Measurements from ENCODE around the gene MLF2. TPM values are rescaled to one million over a fixed set of nuclear protein-coding genes. Genes with fewer than 3 reads are reported as not detected.
"Not testable (repeated sequence)": the region's sequence is repeated elsewhere in the genome, so short reads cannot be mapped to it uniquely, and the experiment has no call there.

MLF2 gene
- total RNA-seq, 1 donor: 229 TPM

DNA sequence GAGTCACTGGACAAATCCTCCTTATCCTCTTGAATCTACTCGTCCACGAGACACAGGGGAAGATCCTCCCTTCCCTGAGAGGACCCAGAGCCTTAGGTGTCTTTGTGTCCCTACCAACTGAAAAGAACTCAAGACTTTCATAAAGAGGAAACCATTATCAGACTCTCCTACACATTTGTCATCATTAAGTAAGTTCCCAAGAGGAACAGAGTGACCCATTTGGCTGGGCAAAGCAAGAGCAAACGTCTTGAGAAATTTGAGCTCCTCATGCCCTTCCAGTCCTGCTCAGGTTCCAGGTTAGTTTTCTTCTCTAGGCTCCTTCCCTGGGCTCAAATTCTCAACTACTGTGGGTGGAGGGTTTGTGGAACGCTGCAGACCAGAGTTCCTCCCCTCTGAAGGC, 5.7 kb downstream of the MLF2 start:
- DNase-seq (ENCODE audit: low read depth): no peak
- H3K4me3 ChIP-seq (ENCODE audit: low read depth, low read length): no peak overlapping the region
- TF ChIP-seq, protein P1, sequence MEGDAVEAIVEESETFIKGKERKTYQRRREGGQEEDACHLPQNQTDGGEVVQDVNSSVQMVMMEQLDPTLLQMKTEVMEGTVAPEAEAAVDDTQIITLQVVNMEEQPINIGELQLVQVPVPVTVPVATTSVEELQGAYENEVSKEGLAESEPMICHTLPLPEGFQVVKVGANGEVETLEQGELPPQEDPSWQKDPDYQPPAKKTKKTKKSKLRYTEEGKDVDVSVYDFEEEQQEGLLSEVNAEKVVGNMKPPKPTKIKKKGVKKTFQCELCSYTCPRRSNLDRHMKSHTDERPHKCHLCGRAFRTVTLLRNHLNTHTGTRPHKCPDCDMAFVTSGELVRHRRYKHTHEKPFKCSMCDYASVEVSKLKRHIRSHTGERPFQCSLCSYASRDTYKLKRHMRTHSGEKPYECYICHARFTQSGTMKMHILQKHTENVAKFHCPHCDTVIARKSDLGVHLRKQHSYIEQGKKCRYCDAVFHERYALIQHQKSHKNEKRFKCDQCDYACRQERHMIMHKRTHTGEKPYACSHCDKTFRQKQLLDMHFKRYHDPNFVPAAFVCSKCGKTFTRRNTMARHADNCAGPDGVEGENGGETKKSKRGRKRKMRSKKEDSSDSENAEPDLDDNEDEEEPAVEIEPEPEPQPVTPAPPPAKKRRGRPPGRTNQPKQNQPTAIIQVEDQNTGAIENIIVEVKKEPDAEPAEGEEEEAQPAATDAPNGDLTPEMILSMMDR (IDR thresholded peaks at IDR 0.05; ENCODE audit: insufficient read depth, low read depth, low read length): no peak

DNA sequence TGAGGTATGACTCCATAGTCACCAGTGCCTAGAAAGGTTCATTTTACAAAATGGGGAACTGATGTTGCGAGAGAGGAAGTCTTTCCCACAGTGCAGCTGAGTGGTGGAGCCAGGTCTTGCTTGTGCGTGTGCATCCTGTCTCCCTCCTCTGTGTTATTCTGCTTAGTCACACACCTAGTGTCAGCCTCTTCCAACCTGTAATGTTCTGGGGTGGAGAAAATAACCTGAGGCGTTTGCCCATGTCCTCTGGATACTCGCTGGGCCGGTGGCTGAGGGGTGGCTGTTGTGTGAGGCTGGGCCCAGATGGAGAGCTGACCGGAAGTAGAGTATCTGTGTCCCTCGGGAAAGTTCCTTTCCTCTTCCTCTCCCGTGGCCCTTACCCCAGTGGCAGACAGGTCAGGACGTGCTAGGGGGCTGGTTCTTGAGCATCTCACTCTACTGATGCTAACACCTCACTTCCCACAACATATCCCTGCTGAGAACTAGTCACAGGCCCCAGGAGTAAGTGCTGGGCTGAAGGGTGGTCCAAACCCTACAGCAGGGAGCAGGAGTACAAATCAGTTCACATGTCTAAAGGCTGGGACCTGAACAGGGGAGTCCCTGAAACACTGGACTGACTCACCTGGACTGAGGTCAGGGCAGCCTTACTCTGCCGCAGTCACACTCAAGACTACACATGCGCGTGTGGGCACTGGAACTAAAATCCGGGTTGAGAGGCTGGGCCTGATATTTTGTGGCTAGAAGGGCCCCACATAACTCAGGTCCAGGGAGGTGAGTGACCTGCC, 7.0 kb downstream of the MLF2 start:
- H3K4me3 ChIP-seq (ENCODE audit: low read depth, low read length): no peak overlapping the region
- TF ChIP-seq, protein P1 (IDR thresholded peaks at IDR 0.05; ENCODE audit: insufficient read depth, low read depth, low read length): no peak
- DNase-seq (ENCODE audit: low read depth): no peak

DNA sequence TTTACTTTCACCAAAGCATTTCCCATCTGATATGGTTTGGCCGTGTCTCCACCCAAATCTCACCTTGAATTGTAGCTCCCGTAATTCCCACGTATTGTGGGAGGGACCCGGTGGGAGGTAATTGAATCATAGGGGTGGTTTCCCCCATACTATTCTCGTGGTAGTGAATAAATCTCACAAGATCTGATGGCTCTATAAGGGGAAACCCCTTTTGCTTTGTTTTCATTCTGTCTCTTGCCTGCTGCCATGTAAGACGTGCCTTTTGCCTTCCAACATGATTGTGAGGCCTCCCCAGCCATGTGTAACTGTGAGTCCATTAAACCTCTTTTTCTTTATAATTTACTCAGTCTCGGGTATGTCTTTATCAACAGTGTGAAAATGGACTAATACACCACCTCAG, 9.6 kb downstream of the MLF2 start:
- not testable (repeated sequence) for H3K4me3 ChIP-seq (ENCODE audit: low read depth, low read length); DNase-seq (ENCODE audit: low read depth)

DNA sequence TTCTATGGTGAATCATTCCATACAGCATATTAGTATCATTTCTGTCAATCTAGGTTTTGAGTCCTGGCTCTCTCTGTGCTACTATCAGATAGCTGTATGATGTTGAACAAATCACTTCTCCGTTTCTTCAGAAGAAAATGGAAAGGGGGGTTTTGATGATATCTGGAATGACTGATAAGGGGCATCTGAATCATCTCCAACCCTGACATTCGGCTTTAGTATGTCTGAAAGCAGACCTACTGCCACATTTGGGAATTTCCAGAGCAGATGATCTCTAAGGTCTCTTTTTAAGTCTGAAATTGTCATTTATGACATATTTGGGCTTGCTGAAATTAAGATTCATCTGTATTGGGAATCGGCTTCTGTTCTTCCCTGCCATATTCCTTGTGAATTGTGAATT, 10.1 kb downstream of the MLF2 start:
- H3K4me3 ChIP-seq (ENCODE audit: low read depth, low read length): no peak overlapping the region
- TF ChIP-seq, protein P1 (IDR thresholded peaks at IDR 0.05; ENCODE audit: insufficient read depth, low read depth, low read length): no peak
- no peak for DNase-seq (ENCODE audit: low read depth)

DNA sequence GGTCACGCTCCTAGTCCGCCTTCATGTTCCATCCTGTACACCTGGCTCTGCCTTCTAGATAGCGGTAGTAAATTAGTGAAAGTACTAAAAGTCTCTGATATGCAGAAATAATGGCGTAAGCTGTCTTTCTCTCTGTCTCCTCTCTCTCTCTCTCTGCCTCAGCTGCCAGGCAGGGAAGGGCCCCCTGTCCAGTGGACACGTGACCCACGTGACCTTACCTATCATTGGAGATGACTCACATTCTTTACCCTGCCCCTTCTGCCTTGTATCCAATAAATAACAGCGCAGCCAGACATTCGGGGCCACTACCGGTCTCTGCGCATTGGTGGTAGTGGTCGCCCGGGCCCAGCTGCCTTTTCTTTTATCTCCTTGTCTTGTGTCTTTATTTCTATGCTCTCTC, 10.9 kb downstream of the MLF2 start:
- not testable (repeated sequence) for H3K4me3 ChIP-seq (ENCODE audit: low read depth, low read length); DNase-seq (ENCODE audit: low read depth)

DNA sequence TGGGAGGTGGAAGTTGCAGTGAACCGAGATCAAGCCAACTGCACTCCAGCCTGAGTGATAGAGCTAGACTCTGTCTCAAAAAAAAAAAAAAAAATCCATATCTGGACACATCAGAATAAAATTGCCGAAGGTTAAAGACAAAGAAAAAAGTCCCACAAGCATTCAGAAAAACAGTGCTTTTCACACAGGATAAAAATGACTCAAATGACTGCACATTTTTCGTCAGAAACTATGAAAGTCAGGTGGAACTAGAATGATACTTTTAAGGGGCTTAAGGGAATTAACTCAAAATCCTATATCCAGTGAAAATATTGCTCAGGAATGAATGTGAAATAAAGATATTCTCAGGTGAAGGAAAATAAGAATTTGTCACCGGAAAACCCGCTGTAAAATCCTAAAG, 16.2 kb downstream of the MLF2 start:
- no peak for DNase-seq (ENCODE audit: low read depth)
- TF ChIP-seq, protein P1 (IDR thresholded peaks at IDR 0.05; ENCODE audit: insufficient read depth, low read depth, low read length): no peak

DNA sequence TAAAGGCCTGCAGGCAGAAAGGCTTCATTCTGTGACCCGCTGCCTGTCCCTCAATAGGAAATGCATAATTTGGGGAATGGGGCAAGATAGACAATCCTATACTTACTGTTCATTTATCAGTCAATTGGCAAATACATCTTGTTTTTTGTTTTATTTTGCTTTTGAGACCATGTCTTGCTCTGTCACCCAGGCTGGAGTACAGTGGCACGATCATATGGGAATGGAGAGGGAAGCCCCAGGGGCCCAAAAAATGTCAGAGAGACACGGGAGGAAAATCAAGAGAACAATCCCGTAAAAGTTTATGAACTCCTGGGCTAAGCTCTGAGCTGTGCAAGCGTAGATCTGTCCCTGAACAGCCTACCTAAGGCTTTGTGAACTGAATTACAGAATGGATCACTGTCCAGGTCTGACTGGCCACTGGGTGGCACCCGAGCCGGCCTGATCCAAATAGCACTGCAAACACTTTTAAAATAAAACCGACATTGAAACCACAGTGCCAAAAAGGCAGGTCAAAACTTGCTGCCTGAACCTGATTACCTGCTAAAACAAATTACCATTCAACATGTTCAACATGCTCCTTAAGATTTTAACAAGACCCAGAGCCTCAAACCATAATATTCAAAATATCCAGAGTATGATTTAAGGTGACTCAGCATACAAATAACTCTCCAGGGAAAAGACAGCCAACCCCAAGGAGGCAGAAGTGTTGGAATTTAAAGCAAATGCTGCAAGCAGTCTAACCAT, 17.3 kb downstream of the MLF2 start:
- TF ChIP-seq, protein P1 (IDR thresholded peaks at IDR 0.05; ENCODE audit: insufficient read depth, low read depth, low read length): peak; percentile 82
- no peak overlapping the region for H3K4me3 ChIP-seq (ENCODE audit: low read depth, low read length)
- peak; percentile 62 for DNase-seq (ENCODE audit: low read depth)

More for the DNA sequence above, 16.2 kb downstream of the MLF2 start:
- H3K4me3 ChIP-seq (ENCODE audit: low read depth, low read length): no peak overlapping the region

Data from fibroblast of villous mesenchyme (primary cell).